MCF 10A (cell line): ENCODE results near the gene SPRY1. TPM values are rescaled to one million over a fixed set of nuclear protein-coding genes. Genes with fewer than 3 reads are reported as not detected.

Experiments
- BruUV-seq: library from RNA; stranded (reverse); fragments of 400-500 nt; replicated peaks from 2 replicates; lab custom pipeline; 2021; lab: Mats Ljungman, UMichigan
- CTCF ChIA-PET: fragments of 300-600 bp; sonication (Branson Sonifier 250); formaldehyde crosslinking; extraction: SDS; loops from one replicate; lab custom pipeline; 2021; ENCODE audit warnings: antibody characterized with exemption, inconsistent platforms; lab: Yijun Ruan, JAX
- POLR2A ChIA-PET: fragments of 300-600, 350-650 bp; sonication (Branson Sonifier 250); formaldehyde crosslinking; extraction: SDS; loops from one replicate; lab custom pipeline; 2020; ENCODE audit warnings: antibody characterized with exemption, inconsistent platforms; lab: Yijun Ruan, JAX
- DNase-seq: peaks from one replicate; pipeline ENCODE4 v3.0.0-alpha.2; 2018; ENCODE audit not compliant: unreplicated experiment
- H3K27ac Mint-ChIP-seq: one replicate; pipeline ENCODE4 v1.8.0; 2022; ENCODE audit warnings: mild to moderate bottlenecking, low read depth, mixed read lengths; ENCODE audit not compliant: unreplicated experiment
- H3K27me3 Mint-ChIP-seq: one replicate; pipeline ENCODE4 v1.8.0; 2022; ENCODE audit warnings: mixed read lengths; ENCODE audit not compliant: insufficient read depth, unreplicated experiment
- H3K36me3 Mint-ChIP-seq: one replicate; pipeline ENCODE4 v1.8.0; 2022; ENCODE audit warnings: mild to moderate bottlenecking, moderate library complexity, mixed read lengths; ENCODE audit not compliant: insufficient read depth, unreplicated experiment
- H3K4me1 Mint-ChIP-seq: one replicate; pipeline ENCODE4 v1.8.0; 2022; ENCODE audit warnings: mixed read lengths; ENCODE audit not compliant: insufficient read depth, unreplicated experiment
- H3K4me3 Mint-ChIP-seq: one replicate; pipeline ENCODE4 v1.8.0; 2022; ENCODE audit warnings: mild to moderate bottlenecking, moderate library complexity, mixed read lengths; ENCODE audit not compliant: unreplicated experiment
- H3K9me3 Mint-ChIP-seq: one replicate; pipeline ENCODE4 v1.8.0; 2022; ENCODE audit warnings: mixed read lengths; ENCODE audit not compliant: unreplicated experiment
- CTCF ChIP-seq: fragments of 200-600 bp; IDR thresholded peaks from one replicate; pipeline ENCODE4 v1.8.0; 2022; ENCODE audit warnings: antibody characterized with exemption, mild to moderate bottlenecking; ENCODE audit not compliant: unreplicated experiment
- intact Hi-C: fragments of 100-400 bp; cut with micrococcal nuclease; formaldehyde crosslinking; loops from 2 replicates; pipeline ENCODE4 v1.14.1; 2022
- total RNA-seq: library from RNA; stranded (reverse); gene quantifications from 2 replicates; pipeline ENCODE4 v1.2.3, GENCODE V29; 2022

Gene SPRY1
- total RNA-seq, 1 experiment from 2014 or later: 5.6 TPM

- BruUV-seq: no TSS peak
- CTCF ChIA-PET: interaction anchor here (0.6 to 0.8 kb wide), 2 partner anchors 225 to 680 kb away, joined by 3 to 5 read pairs; no protein-coding TSS in a partner anchor
- TF ChIP-seq CTCF: no peak
- H3K4me3 Mint-ChIP-seq: no peak overlapping the region
- H3K9me3 Mint-ChIP-seq: no peaks in the 10 kb centered on the region
- H3K27ac Mint-ChIP-seq: no peak overlapping the region
- no peaks in the 10 kb centered on the region for H3K36me3 Mint-ChIP-seq
- no peaks in the 10 kb centered on the region for H3K4me1 Mint-ChIP-seq
- POLR2A ChIA-PET: no interaction called here
- DNase-seq: no peak
- H3K27me3 Mint-ChIP-seq: no peaks in the 10 kb centered on the region
- intact Hi-C loops: no loop called here
These were observed 38.9 kb downstream of the SPRY1 start for GRCh38 chr4:123435246-123436113.

- Mint-ChIP-seq H3K9me3 (no peaks in the 10 kb centered on the region), H3K36me3 (no peaks in the 10 kb centered on the region), H3K27me3 (no peaks in the 10 kb centered on the region), H3K4me3 (no peak overlapping the region), H3K4me1 (no peaks in the 10 kb centered on the region), H3K27ac (no peak overlapping the region)
- ChIA-PET CTCF (no interaction called here), POLR2A (interaction anchor here (0.6 to 1.1 kb wide), 2 partner anchors 15 to 33 kb away, joined by 3 to 4 read pairs; no protein-coding TSS in a partner anchor)
- no TSS peak for BruUV-seq
- TF ChIP-seq CTCF: no peak
- intact Hi-C loops: no loop called here
- no peak for DNase-seq
These were observed 41.4 kb downstream of the SPRY1 start for GRCh38 chr4:123438031-123438430.

GRCh38 chr4:123443401-123444289 is 47.0 kb downstream of the SPRY1 start:
- Mint-ChIP-seq H3K9me3 (no peaks in the 10 kb centered on the region), H3K4me1 (no peaks in the 10 kb centered on the region), H3K27ac (no peak overlapping the region), H3K27me3 (no peaks in the 10 kb centered on the region), H3K36me3 (no peaks in the 10 kb centered on the region), H3K4me3 (no peak overlapping the region)
- no peak for TF ChIP-seq CTCF
- intact Hi-C loops: no loop called here
- BruUV-seq: no TSS peak
- ChIA-PET POLR2A (no interaction called here), CTCF (interaction anchor here (1.0 kb wide), 1 partner anchor 12 kb away, joined by 4 read pairs; no protein-coding TSS in a partner anchor)
- no peak for DNase-seq

- no peaks in the 10 kb centered on the region for H3K9me3 Mint-ChIP-seq
- TF ChIP-seq CTCF: no peak
- BruUV-seq: no TSS peak
- no peak overlapping the region for H3K27ac Mint-ChIP-seq
- POLR2A ChIA-PET: no interaction called here
- no peak for DNase-seq
- no peaks in the 10 kb centered on the region for H3K36me3 Mint-ChIP-seq
- no peaks in the 10 kb centered on the region for H3K27me3 Mint-ChIP-seq
- no peaks in the 10 kb centered on the region for H3K4me1 Mint-ChIP-seq
- H3K4me3 Mint-ChIP-seq: no peak overlapping the region
- intact Hi-C loops: no loop called here
- CTCF ChIA-PET: interaction anchor here (1.0 kb wide), 1 partner anchor 12 kb away, joined by 4 read pairs; no protein-coding TSS in a partner anchor
These were observed 47.7 kb downstream of the SPRY1 start for GRCh38 chr4:123444290-123444731.
